HepG2 (cell line): Measurements from ENCODE around the gene ZKSCAN3. TPM values are rescaled to one million over a fixed set of nuclear protein-coding genes. Genes with fewer than 3 reads are reported as not detected.
A peak's percentile ranks its signal among the peaks of the same experiment; 100 is the strongest.

Source experiments
- BHLHE40 ChIP-seq: IDR thresholded peaks from 2 replicates; pipeline ENCODE4 v1.6.1; 2011; ENCODE audit warnings: low read length, improper control_type of control experiment
- CEBPB ChIP-seq: IDR thresholded peaks from 2 replicates; pipeline ENCODE4 v1.6.1; 2011; ENCODE audit warnings: low read depth, low read length, improper control_type of control experiment, borderline replicate concordance
- FOXA3 ChIP-seq: IDR thresholded peaks from 2 replicates; pipeline ENCODE4 v1.6.1; 2016; ENCODE audit warnings: missing genetic modification reagents, missing compliant biosample characterization
- HNF4A ChIP-seq: sonication (generic); formaldehyde crosslinking; IDR thresholded peaks from 2 replicates; pipeline ENCODE4 v1.4.0; 2020; ENCODE audit warnings: missing genetic modification reagents
- IRF2 ChIP-seq: IDR thresholded peaks from 2 replicates; pipeline ENCODE4 v1.6.1; 2018; ENCODE audit warnings: missing genetic modification reagents, missing compliant biosample characterization
- ISL2 ChIP-seq: sonication (generic); formaldehyde crosslinking; IDR thresholded peaks from 2 replicates; pipeline ENCODE4 v1.5.0; 2020; ENCODE audit warnings: missing genetic modification reagents
- MBNL3 ChIP-seq: fragments of 250-450 bp; sonication (Bioruptor Pico); conservative IDR thresholded peaks from 2 replicates; pipeline ENCODE4 v1.8.0; 2022; ENCODE audit warnings: mild to moderate bottlenecking, inconsistent platforms
- SAP130 ChIP-seq: IDR thresholded peaks from 2 replicates; pipeline ENCODE4 v1.6.1; 2016; ENCODE audit warnings: low read depth
- SIX1 ChIP-seq: sonication (generic); formaldehyde crosslinking; IDR thresholded peaks from 2 replicates; pipeline ENCODE4 v1.4.0; 2020; ENCODE audit warnings: missing genetic modification reagents, borderline replicate concordance
- TAF1 ChIP-seq: sonication (generic); formaldehyde crosslinking; IDR thresholded peaks from 2 replicates; pipeline ENCODE4 v1.4.0; 2020; ENCODE audit warnings: missing genetic modification reagents
- ZNF136 ChIP-seq: sonication (generic); formaldehyde crosslinking; IDR thresholded peaks from 2 replicates; pipeline ENCODE4 v1.8.1; 2022; ENCODE audit warnings: low read depth, mild to moderate bottlenecking, moderate library complexity, missing genetic modification reagents
- ZNF335 ChIP-seq: sonication (generic); formaldehyde crosslinking; IDR thresholded peaks from 2 replicates; pipeline ENCODE4 v1.4.0; 2020; ENCODE audit warnings: missing genetic modification reagents
- polyA plus RNA-seq, 8 experiments: library from polyadenylated mRNA; depleted of rRNA in 3 of 8; stranded (reverse) in 7 of 8; unstranded in 1 of 8; fragments of >200 nt; fragmentation: Illumina TruSeq in 4 of 8; extraction: Trizol in 4 of 8; gene quantifications; 2 replicates each; pipeline versions ENCODE4 v1.2.1 to v1.2.3, GENCODE V29; 2011 to 2016; ENCODE audit warnings: low read depth in 4 of 8, missing spikeins in 1 of 8, mixed read lengths in 1 of 8; ENCODE audit not compliant: insufficient read depth in 1 of 8
- total RNA-seq, 5 experiments: library from RNA; depleted of rRNA; stranded (reverse); fragments of >200 nt; fragmentation: Illumina TruSeq; extraction: Trizol; gene quantifications; 2 replicates each; pipeline ENCODE4 v1.2.3, GENCODE V29; 2016; ENCODE audit warnings: low read depth in 1 of 5
- TF ChIP-seq, protein P1 (sequence below): IDR thresholded peaks from 2 replicates; pipeline ENCODE4 v1.6.1; 2016; ENCODE audit warnings: mild to moderate bottlenecking, missing biosample characterization, missing genetic modification reagents
- TF ChIP-seq, protein P2 (sequence below): IDR thresholded peaks from 2 replicates; pipeline ENCODE4 v1.6.1; 2012; ENCODE audit warnings: inconsistent platforms
- TF ChIP-seq, protein P3 (sequence below): sonication (generic); formaldehyde crosslinking; IDR thresholded peaks from 2 replicates; pipeline ENCODE4 v1.8.0; 2022; ENCODE audit warnings: missing genetic modification reagents, mild to moderate bottlenecking, inconsistent platforms, borderline replicate concordance
- TF ChIP-seq, protein P4 (sequence below): sonication (generic); formaldehyde crosslinking; IDR thresholded peaks from 2 replicates; pipeline ENCODE4 v1.8.1; 2023; ENCODE audit warnings: mild to moderate bottlenecking, missing genetic modification reagents
- TF ChIP-seq, protein P5 (sequence below): sonication (generic); formaldehyde crosslinking; conservative IDR thresholded peaks from 2 replicates; pipeline ENCODE4 v1.4.0; 2020; ENCODE audit warnings: mild to moderate bottlenecking, missing genetic modification reagents, moderate library complexity
- TF ChIP-seq, protein P6 (sequence below): sonication (generic); formaldehyde crosslinking; IDR thresholded peaks from 2 replicates; pipeline ENCODE4 v1.4.0; 2020; ENCODE audit warnings: missing genetic modification reagents
- TF ChIP-seq, protein P7 (sequence below), 2 experiments: fragments of 450-650 bp in 1 of 2; sonication (generic) in 1 of 2; formaldehyde crosslinking; IDR thresholded peaks; 2 replicates each; pipeline versions ENCODE4 v1.5.0 to v1.8.0; 2020 to 2022; ENCODE audit warnings: mild to moderate bottlenecking in 1 of 2, missing genetic modification reagents in 1 of 2

The ZKSCAN3 gene
- total and polyA plus RNA-seq, 2 of the 13 experiments (the other 11 are each of a cell fraction or from before 2014, with no cell fraction given) = 3.3 to 7.4 TPM

DNA sequence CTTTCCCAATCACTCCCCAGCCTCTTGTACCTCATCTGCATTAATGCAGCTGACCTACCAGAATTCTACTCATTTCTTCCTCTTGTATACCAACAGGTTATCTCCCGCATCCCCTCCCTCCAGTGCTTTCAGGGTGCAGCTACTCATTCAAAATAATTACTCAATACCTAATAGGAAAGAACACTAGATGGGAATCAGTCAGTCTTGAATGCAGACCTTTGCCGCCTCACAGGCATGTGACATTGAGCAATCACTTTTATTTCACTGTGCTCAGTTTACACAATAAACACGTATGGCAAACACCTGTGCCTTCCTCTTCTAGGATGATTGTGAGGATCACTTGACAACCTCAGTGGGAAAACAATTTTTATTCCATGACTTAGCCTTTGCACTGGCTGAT lies 27.1 kb upstream of the ZKSCAN3 start (continued):
- TF ChIP-seq, protein P1, sequence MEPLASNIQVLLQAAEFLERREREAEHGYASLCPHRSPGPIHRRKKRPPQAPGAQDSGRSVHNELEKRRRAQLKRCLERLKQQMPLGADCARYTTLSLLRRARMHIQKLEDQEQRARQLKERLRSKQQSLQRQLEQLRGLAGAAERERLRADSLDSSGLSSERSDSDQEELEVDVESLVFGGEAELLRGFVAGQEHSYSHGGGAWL (CRISPR knock-in tag) = no peak
- TF ChIP-seq, protein P2, sequence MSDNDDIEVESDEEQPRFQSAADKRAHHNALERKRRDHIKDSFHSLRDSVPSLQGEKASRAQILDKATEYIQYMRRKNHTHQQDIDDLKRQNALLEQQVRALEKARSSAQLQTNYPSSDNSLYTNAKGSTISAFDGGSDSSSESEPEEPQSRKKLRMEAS = no peak
- TF ChIP-seq BHLHE40 = peak; percentile 87
- TF ChIP-seq CEBPB = peak; percentile 91
- no peak for TF ChIP-seq MBNL3 (CRISPR knock-in tag)
- TF ChIP-seq ZNF335 (CRISPR knock-in tag) = no peak
- no peak for TF ChIP-seq ZNF136 (CRISPR knock-in tag)
- TF ChIP-seq FOXA3 = peak; percentile 63
- peak; percentile 75; the same call in 1 of the 2 replicates for TF ChIP-seq SIX1 (CRISPR knock-in tag)
- TF ChIP-seq, protein P3, sequence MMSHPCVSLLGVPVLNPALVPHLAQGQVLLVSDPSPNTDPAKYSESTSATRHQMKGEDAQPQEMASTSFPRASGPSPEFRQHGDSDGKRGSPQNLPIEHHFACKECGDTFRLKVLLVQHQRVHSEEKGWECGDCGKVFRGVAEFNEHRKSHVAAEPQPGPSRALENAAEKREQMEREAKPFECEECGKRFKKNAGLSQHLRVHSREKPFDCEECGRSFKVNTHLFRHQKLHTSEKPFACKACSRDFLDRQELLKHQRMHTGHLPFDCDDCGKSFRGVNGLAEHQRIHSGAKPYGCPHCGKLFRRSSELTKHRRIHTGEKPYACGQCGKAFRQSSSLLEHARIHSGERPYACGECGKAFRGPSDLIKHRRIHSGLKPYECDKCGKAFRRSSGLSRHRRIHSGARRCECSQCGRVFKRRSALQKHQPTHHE = no peak
- peak; percentile 42; the same call in 1 of the 2 replicates for TF ChIP-seq HNF4A
- no peak for TF ChIP-seq TAF1 (CRISPR knock-in tag)
- TF ChIP-seq, protein P4, sequence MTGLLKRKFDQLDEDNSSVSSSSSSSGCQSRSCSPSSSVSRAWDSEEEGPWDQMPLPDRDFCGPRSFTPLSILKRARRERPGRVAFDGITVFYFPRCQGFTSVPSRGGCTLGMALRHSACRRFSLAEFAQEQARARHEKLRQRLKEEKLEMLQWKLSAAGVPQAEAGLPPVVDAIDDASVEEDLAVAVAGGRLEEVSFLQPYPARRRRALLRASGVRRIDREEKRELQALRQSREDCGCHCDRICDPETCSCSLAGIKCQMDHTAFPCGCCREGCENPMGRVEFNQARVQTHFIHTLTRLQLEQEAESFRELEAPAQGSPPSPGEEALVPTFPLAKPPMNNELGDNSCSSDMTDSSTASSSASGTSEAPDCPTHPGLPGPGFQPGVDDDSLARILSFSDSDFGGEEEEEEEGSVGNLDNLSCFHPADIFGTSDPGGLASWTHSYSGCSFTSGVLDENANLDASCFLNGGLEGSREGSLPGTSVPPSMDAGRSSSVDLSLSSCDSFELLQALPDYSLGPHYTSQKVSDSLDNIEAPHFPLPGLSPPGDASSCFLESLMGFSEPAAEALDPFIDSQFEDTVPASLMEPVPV = no peak
- TF ChIP-seq, protein P5, sequence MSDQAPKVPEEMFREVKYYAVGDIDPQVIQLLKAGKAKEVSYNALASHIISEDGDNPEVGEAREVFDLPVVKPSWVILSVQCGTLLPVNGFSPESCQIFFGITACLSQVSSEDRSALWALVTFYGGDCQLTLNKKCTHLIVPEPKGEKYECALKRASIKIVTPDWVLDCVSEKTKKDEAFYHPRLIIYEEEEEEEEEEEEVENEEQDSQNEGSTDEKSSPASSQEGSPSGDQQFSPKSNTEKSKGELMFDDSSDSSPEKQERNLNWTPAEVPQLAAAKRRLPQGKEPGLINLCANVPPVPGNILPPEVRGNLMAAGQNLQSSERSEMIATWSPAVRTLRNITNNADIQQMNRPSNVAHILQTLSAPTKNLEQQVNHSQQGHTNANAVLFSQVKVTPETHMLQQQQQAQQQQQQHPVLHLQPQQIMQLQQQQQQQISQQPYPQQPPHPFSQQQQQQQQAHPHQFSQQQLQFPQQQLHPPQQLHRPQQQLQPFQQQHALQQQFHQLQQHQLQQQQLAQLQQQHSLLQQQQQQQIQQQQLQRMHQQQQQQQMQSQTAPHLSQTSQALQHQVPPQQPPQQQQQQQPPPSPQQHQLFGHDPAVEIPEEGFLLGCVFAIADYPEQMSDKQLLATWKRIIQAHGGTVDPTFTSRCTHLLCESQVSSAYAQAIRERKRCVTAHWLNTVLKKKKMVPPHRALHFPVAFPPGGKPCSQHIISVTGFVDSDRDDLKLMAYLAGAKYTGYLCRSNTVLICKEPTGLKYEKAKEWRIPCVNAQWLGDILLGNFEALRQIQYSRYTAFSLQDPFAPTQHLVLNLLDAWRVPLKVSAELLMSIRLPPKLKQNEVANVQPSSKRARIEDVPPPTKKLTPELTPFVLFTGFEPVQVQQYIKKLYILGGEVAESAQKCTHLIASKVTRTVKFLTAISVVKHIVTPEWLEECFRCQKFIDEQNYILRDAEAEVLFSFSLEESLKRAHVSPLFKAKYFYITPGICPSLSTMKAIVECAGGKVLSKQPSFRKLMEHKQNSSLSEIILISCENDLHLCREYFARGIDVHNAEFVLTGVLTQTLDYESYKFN (CRISPR knock-in tag) = peak; percentile 51; the same call in 1 of the 2 replicates
- TF ChIP-seq, protein P6, sequence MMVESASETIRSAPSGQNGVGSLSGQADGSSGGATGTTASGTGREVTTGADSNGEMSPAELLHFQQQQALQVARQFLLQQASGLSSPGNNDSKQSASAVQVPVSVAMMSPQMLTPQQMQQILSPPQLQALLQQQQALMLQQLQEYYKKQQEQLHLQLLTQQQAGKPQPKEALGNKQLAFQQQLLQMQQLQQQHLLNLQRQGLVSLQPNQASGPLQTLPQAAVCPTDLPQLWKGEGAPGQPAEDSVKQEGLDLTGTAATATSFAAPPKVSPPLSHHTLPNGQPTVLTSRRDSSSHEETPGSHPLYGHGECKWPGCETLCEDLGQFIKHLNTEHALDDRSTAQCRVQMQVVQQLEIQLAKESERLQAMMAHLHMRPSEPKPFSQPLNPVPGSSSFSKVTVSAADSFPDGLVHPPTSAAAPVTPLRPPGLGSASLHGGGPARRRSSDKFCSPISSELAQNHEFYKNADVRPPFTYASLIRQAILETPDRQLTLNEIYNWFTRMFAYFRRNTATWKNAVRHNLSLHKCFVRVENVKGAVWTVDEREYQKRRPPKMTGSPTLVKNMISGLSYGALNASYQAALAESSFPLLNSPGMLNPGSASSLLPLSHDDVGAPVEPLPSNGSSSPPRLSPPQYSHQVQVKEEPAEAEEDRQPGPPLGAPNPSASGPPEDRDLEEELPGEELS (CRISPR knock-in tag) = peak; percentile 94
- TF ChIP-seq SAP130 (CRISPR knock-in tag) = peak; percentile 26; the same call in 1 of the 2 replicates
- 0 out of 2 replicates have a peak, but pooled peaks have one; percentile 22 for TF ChIP-seq ISL2 (CRISPR knock-in tag)
- TF ChIP-seq IRF2 (CRISPR knock-in tag) = no peak
- TF ChIP-seq, protein P7, sequence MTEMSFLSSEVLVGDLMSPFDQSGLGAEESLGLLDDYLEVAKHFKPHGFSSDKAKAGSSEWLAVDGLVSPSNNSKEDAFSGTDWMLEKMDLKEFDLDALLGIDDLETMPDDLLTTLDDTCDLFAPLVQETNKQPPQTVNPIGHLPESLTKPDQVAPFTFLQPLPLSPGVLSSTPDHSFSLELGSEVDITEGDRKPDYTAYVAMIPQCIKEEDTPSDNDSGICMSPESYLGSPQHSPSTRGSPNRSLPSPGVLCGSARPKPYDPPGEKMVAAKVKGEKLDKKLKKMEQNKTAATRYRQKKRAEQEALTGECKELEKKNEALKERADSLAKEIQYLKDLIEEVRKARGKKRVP (CRISPR knock-in tag; IDR thresholded peaks at IDR 0.05) = peak in 1 of 2 experiments; percentile 41; a peak in 1 of 4 replicates
